OCI-LY3 (cell line): ENCODE data around the gene EVA1A.

ENCODE experiments used
- CTCF ChIP-seq: fragments of 200-600, 300-600 bp; sonication (generic); IDR thresholded peaks from 2 replicates; pipeline ENCODE4 v1.5.1; 2014; ENCODE audit warnings: antibody characterized with exemption, low read length, low read depth
- EZH2phosphoT487 ChIP-seq: fragments of 200-600 bp; shearing (Covaris generic); IDR thresholded peaks from 2 replicates; pipeline ENCODE4 v1.6.1; 2018; ENCODE audit warnings: antibody characterized with exemption, mixed run types, low read depth

DNA sequence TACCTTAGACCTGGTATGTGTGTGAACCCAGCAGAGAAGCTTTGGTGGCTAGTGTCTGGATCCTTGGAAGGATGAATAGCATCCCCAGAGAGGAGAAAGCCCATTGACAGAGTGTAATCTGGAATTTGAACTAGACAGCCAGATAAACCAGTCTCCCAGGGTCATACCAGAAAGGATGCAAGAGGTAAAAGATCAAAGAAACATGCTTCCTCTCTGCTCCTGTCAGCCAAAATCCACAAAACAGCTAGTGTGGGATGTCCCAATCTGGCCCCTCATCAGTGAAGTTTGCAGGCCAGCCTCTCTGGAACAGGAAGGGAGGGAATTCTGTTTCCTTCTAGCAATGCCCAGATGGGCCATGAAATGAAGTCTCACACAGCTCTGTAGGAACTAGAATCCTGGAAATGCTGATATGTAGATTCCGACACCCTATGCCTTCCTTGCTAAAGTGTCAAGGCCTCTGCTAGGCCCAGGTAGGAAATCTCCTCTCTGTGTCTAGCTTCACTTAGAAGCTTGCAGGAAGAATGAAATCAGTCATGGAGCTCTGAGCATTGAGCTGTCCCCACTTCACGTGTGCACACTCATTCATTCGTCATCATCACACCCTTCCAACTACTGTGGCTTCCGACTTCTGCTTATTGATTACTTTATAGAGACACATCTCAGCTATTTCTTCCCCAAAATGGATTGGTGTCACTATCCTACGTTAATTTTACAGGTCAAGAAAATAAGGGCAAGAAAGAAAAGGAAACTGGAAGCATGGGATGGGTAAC lies 38.0 kb downstream of the EVA1A start:
- TF ChIP-seq CTCF (no peak), EZH2phosphoT487 (no peak)
